ENCODE measurements around the gene CTIF.
"Not testable (repeated sequence)": the region's sequence is repeated elsewhere in the genome, so short reads cannot be mapped to it uniquely, and the experiment has no call there.

The CTIF gene

GRCh38 chr18:48697441-48697840 is 158.6 kb downstream of the CTIF start:
- in situ Hi-C loops (cut with HindIII; ENCODE audit: low sequenced_read_pairs): loop anchor here (5.0 to 25.0 kb wide), 5 partner anchors 85 to 740 kb away; no protein-coding TSS in a partner anchor

DNA sequence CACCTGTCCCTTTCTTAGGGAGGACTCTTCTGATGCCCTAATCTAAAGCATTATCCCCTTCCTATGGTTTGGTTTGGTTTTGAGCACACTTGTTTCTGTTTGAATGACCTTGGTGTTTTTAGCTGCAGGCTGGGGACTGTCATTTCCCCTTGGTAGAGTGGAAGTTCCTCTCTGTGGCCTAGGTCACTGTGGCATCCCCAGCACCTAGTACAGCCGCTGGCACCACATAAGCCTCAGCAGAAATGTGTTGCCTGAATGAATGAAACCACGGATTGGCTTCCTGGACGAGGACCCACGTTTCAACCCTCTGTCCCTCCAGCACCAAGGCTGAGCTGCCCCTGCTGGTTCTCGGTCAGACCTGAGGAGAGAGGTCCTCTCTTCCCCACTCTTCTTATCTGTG is 159.9 kb downstream of the CTIF start:
- in situ Hi-C loops (cut with HindIII; ENCODE audit: low sequenced_read_pairs): loop anchor here (5.0 to 25.0 kb wide), 5 partner anchors 84 to 739 kb away; no protein-coding TSS in a partner anchor

DNA sequence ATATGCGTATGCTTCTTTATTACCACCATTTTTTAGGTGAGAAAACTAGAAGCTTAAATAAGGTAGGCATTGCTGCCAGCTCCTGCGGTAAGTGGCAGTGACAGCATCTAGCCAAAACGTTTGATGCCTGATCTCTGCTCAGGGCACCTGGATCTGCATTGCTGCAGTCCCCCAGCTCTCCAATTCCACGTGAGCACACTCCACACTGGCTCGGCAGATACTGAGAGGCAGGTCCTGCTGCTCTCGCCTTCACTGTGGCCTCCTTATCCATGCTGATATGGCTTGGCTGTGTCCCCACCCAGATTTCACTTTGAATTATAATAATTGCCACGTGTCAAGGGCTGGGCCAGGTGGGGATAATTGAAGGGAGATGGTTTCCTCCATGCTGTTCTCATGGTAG is 160.9 kb downstream of the CTIF start:
- in situ Hi-C loops (cut with HindIII; ENCODE audit: low sequenced_read_pairs): loop anchor here (5.0 to 25.0 kb wide), 5 partner anchors 83 to 738 kb away; no protein-coding TSS in a partner anchor

GRCh38 chr18:48700446-48700845 is 161.6 kb downstream of the CTIF start:
- in situ Hi-C loops (cut with HindIII; ENCODE audit: low sequenced_read_pairs): no loop called here

- in situ Hi-C loops (cut with HindIII; ENCODE audit: low sequenced_read_pairs): no loop called here
Observed at GRCh38 chr18:48702346-48703027, 163.7 kb downstream of the CTIF start.

- in situ Hi-C loops (cut with HindIII; ENCODE audit: low sequenced_read_pairs): no loop called here
Observed at GRCh38 chr18:48703028-48703386, 164.2 kb downstream of the CTIF start.

DNA sequence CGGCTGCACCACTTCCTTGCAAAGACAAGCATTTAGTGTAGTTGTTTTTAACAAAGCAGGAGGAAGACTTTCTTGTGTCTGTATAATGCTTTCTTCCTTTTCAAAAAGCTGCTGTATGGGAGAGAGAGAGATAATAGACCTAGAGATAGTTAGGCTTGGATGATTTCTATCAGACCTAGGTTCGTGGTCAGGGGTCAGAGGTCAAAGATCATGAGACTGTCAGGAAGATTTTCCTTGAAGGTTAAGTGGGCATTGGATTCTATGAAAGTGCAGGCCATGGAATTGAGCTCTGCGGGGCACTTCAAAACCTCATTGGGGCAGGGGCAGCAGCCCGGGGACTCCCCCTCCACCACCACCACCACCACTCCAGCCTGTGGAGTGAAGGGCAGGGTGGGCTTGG is 164.6 kb downstream of the CTIF start:
- in situ Hi-C loops (cut with HindIII; ENCODE audit: low sequenced_read_pairs): no loop called here

DNA sequence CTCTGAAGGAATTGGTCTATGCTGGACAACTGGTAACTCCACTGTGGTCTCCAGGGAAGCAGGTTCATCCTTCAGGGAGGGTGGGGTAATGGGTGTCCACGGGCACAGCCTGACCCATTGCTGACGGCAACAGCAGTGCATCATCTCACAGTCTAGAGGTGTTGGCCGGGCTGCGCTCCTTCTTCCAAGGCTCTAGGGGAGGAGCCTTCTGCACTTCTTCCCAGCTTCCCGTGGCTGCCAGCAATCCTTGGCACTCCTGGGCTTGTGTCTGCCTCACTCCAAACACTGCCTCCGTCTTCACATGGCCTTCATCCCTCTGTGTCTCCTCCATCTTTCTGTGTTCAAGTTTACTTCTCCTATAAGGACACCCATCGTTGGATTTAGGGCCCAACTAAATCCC is 166.2 kb downstream of the CTIF start:
- in situ Hi-C loops (cut with HindIII; ENCODE audit: low sequenced_read_pairs): no loop called here

DNA sequence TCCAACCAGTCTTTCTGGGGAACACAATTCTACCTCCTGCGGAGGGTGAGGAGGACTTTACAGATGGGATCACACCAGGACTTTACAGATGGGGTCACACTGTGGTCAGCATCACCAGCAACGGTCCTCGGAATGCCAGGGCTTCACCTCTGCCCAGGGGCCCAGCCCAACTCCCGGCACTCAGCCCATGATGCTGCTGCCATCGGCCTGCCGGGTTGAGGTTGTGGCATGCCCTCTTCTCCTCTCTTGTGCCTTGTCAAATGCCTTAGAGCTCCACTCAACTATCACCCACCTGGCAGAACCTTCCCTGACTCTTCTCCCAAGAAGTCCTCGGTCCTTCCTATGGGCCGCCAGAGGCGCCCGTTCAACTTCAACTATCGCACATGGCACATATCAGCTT is 166.7 kb downstream of the CTIF start:
- in situ Hi-C loops (cut with HindIII; ENCODE audit: low sequenced_read_pairs): no loop called here

GRCh38 chr18:48706731-48707130 is 167.9 kb downstream of the CTIF start:
- in situ Hi-C loops (cut with HindIII; ENCODE audit: low sequenced_read_pairs): no loop called here

GRCh38 chr18:48707636-48708296 is 168.9 kb downstream of the CTIF start:
- in situ Hi-C loops (cut with HindIII; ENCODE audit: low sequenced_read_pairs): no loop called here

DNA sequence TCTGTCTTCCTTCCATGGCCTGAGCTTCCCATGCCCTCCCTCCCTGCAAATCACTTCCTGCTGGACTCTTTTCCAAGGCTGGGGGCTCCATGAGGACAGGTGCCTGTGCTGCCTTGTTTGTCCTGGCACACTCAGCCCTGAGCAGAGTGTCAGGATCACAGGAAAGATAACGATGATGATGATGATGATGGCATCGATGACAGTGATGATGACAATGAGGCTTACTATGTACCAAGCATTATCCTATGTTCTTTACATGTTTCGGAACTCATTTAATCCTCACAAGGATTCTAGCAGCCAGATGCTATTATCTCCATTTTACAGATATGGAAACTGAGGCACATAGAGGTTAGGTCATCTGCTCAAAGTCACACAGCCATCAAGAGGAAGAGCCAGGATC is 170.0 kb downstream of the CTIF start:
- in situ Hi-C loops (cut with HindIII; ENCODE audit: low sequenced_read_pairs): no loop called here

DNA sequence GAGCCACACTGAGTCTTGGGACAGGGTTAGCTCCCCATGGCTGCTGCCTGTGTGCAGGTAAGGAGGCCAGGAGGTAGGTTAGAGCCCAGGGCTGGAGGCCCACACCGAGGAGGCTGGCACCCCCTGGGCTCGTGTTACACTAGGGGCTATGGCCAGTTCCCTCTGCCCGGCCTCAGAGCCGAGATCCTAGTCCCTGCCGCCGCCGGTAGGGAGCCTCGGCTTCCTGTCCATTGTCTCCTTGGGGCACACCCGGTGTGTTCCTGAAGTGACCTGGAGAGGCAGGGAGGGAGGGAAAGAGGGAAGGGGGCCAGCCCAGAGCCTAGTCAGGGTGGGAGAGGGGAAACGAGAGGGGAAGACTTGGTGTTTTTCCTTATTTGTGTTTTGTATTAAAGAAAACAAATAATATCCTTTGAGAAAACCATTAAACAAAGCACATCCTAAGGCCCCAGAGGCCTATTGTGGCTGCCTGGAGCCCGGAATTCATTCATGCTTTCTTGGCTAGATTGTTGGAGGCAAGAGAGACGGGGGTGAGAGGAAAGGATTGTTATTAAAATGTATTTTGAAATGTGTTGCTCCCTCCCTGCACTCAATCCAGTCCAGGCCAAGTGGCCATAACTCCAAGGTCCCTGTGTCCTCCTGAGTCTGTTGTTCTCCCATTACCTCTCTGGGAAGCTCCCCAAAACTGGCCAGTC is 170.7 kb downstream of the CTIF start:
- in situ Hi-C loops (cut with HindIII; ENCODE audit: low sequenced_read_pairs): no loop called here

- in situ Hi-C loops (cut with HindIII; ENCODE audit: low sequenced_read_pairs): no loop called here
Observed at GRCh38 chr18:48711651-48712486, 173.0 kb downstream of the CTIF start.

DNA sequence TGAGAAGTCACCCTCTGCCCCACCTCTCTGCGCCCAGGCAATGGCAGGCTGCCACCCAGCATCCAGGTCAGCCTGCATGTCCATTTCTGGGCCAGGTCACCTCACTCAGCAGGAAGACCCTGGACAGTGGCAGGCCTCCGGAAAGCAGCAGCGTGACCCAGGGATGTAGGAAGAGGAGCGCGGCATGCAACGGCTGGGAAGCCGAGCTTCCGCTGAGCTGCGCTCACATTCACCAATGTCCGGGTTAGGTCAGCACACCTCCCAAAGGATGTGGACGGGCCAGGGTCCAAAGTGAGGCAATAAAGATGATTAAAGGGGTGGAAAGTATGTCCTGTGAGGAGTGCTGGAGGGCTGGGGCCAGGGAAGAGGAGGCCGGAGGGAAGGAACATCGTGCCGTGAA is 174.5 kb downstream of the CTIF start:
- in situ Hi-C loops (cut with HindIII; ENCODE audit: low sequenced_read_pairs): no loop called here

GRCh38 chr18:48714873-48715272 is 176.0 kb downstream of the CTIF start:
- in situ Hi-C loops (cut with HindIII; ENCODE audit: low sequenced_read_pairs): no loop called here

- in situ Hi-C loops (cut with HindIII; ENCODE audit: low sequenced_read_pairs): no loop called here
Observed at GRCh38 chr18:48715711-48716361, 177.0 kb downstream of the CTIF start.

GRCh38 chr18:48717227-48717626 is 178.4 kb downstream of the CTIF start:
- in situ Hi-C loops (cut with HindIII; ENCODE audit: low sequenced_read_pairs): not testable (repeated sequence)

- in situ Hi-C loops (cut with HindIII; ENCODE audit: low sequenced_read_pairs): no loop called here
Observed at GRCh38 chr18:48718251-48718959, 179.6 kb downstream of the CTIF start.

- in situ Hi-C loops (cut with HindIII; ENCODE audit: low sequenced_read_pairs): no loop called here
Observed at GRCh38 chr18:48719388-48719787, 180.6 kb downstream of the CTIF start.

Data from endothelial cell of hepatic sinusoid (primary cell).